Type B pancreatic cell (in vitro differentiated cells): Measurements from ENCODE around the gene METTL17. TPM values are rescaled to one million over a fixed set of nuclear protein-coding genes. Genes with fewer than 3 reads are reported as not detected.
A peak's percentile ranks its signal among the peaks of the same experiment; 100 is the strongest.

ENCODE experiments used
- DNase-seq: peaks from one replicate; pipeline ENCODE4 v3.0.0; 2021; ENCODE audit warnings: mixed read lengths; ENCODE audit not compliant: unreplicated experiment; ENCODE audit errors: extremely low spot score
- H3K27ac Mint-ChIP-seq: 2 replicates; pipeline ENCODE4 v1.8.0; 2021; ENCODE audit warnings: mild to moderate bottlenecking, mixed read lengths
- H3K27me3 Mint-ChIP-seq: 2 replicates; pipeline ENCODE4 v1.8.0; 2021; ENCODE audit warnings: mixed read lengths
- H3K36me3 Mint-ChIP-seq: 2 replicates; pipeline ENCODE4 v1.8.0; 2021; ENCODE audit warnings: mixed read lengths
- H3K4me1 Mint-ChIP-seq: one replicate; pipeline ENCODE4 v1.8.0; 2021; ENCODE audit warnings: mixed read lengths; ENCODE audit not compliant: unreplicated experiment
- H3K4me3 Mint-ChIP-seq: 2 replicates; pipeline ENCODE4 v1.8.0; 2021; ENCODE audit warnings: mild to moderate bottlenecking, mixed read lengths
- H3K9me3 Mint-ChIP-seq: 2 replicates; pipeline ENCODE4 v1.8.0; 2021; ENCODE audit warnings: mixed read lengths
- total RNA-seq: library from RNA; stranded (reverse); gene quantifications from 2 replicates; pipeline ENCODE4 v1.2.1, GENCODE V29; 2021; ENCODE audit warnings: low replicate concordance
- TF ChIP-seq, protein P1 (sequence below): fragments of 200-600 bp; sonication (generic); conservative IDR thresholded peaks from 2 replicates; pipeline ENCODE4 v1.5.0; 2021; ENCODE audit warnings: antibody characterized with exemption, mild to moderate bottlenecking

METTL17 gene
- total RNA-seq, 1 donor from 2014 or later: 88.1 TPM

DNA sequence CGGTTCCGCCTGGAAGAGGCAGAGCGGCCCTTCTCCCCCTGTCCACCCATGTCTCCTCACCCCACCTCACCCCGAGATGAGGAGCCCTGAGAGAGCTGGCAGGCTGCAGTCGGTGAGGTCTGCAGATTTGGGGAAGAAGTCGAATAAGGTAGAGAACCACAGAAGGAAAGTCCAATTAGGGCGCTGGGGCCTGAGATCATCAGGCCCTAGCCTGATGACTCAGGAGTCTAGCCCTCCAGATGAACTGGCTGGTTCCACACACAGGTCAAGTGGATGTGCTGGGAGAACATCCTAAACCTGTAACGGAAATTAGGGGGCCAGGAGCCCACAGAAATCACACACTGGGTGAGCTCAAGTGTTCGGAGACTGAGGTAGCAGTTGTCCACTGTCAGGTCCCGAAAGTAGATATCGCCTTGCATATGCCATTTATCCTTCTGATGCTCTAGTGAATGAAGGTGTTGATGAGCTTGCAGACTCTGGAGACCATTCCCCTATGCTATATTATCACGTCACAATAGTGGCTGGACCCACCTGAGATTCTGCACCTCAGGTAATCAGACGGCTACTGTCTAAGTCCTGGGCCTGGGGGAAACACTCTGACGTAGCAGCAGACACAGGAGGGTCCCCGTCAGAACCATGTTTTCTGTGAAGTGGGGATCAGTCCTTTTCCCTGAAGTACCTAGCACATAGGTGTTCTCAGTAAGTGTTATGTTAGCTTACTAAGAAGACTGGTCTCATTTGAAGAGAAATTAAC is 886 bp upstream of the METTL17 start:
- peaks cover 12% of the 10 kb centered on the region for H3K4me1 Mint-ChIP-seq
- peaks cover 14% of the 10 kb centered on the region for H3K36me3 Mint-ChIP-seq
- H3K9me3 Mint-ChIP-seq: no peaks in the 10 kb centered on the region
- peak overlapping the region; percentile 65 for H3K4me3 Mint-ChIP-seq
- H3K27ac Mint-ChIP-seq: peak overlapping the region; percentile 95
- TF ChIP-seq, protein P1, sequence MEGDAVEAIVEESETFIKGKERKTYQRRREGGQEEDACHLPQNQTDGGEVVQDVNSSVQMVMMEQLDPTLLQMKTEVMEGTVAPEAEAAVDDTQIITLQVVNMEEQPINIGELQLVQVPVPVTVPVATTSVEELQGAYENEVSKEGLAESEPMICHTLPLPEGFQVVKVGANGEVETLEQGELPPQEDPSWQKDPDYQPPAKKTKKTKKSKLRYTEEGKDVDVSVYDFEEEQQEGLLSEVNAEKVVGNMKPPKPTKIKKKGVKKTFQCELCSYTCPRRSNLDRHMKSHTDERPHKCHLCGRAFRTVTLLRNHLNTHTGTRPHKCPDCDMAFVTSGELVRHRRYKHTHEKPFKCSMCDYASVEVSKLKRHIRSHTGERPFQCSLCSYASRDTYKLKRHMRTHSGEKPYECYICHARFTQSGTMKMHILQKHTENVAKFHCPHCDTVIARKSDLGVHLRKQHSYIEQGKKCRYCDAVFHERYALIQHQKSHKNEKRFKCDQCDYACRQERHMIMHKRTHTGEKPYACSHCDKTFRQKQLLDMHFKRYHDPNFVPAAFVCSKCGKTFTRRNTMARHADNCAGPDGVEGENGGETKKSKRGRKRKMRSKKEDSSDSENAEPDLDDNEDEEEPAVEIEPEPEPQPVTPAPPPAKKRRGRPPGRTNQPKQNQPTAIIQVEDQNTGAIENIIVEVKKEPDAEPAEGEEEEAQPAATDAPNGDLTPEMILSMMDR: no peak
- peaks cover 15% of the 10 kb centered on the region for H3K27me3 Mint-ChIP-seq
- DNase-seq: no peak

DNA sequence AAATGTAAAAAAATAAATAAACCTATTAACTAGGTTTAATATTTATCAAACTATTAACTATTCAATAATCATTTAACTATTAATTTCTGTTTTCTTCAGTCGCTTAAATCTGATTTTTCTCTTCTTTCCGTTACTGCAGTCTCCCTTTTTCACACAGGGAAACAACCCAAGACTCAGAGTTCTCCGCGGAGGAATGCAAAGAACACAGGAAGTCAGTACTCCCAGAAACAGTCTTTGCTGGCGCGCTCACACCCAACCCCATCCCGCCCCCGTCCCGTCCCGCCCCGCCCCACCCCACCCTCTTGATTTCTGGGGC is 351 bp upstream of the METTL17 start:
- H3K4me3 Mint-ChIP-seq: peak overlapping the region; percentile 91
- peaks cover 17% of the 10 kb centered on the region for H3K36me3 Mint-ChIP-seq
- peak overlapping the region; percentile 95 for H3K27ac Mint-ChIP-seq
- peaks cover 11% of the 10 kb centered on the region for H3K27me3 Mint-ChIP-seq
- H3K9me3 Mint-ChIP-seq: no peaks in the 10 kb centered on the region
- peaks cover 12% of the 10 kb centered on the region for H3K4me1 Mint-ChIP-seq
- TF ChIP-seq, protein P1: no peak
- no peak for DNase-seq

DNA sequence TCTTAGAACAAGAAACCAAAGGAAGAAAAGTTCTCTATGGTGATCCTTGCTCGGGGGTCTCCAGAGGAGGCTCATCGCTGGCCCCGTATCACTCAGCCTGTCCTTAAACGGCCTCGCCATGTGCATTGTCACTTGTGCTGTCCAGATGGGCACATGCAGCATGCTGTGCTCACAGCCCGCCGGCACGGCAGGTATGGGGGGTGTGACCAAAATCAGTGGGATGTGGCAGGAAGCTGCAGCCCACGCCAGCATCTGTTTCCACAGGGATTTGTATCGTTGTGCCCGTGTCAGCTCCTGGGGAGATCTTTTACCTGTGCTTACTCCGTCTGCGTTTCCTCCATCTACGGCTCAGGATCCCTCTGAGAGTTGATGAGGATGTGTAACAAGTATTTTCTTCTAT is 6.7 kb downstream of the METTL17 start:
- Mint-ChIP-seq H3K27me3 (no peaks in the 10 kb centered on the region), H3K36me3 (peaks cover 25% of the 10 kb centered on the region), H3K27ac (no peak overlapping the region), H3K9me3 (no peaks in the 10 kb centered on the region), H3K4me3 (no peak overlapping the region), H3K4me1 (peaks cover 17% of the 10 kb centered on the region)
- DNase-seq: no peak
- TF ChIP-seq, protein P1: no peak

DNA sequence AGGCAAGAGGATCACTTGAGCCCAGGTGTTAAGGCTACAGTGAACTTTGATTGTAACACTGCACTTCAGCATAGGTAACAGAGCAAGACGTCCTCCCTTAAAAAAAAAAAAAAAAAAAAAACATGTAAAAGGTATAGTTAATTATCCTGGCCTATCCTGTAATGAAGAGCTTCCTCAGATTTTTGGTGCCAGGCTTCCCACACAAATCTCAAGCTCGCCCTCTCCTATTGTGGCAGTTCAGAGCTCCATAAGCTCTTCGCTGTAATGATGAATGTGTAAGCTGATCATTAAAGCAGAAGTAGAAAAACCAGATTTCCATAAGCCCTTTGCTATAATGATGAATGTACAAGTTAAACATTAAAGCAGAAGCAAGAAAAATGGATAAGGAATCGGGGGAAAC is 7.3 kb downstream of the METTL17 start:
- Mint-ChIP-seq H3K27ac (peak overlapping the region; percentile 96), H3K9me3 (no peaks in the 10 kb centered on the region), H3K4me3 (peak overlapping the region; percentile 84), H3K36me3 (peaks cover 21% of the 10 kb centered on the region), H3K4me1 (peaks cover 17% of the 10 kb centered on the region), H3K27me3 (no peaks in the 10 kb centered on the region)
- no peak for DNase-seq
- TF ChIP-seq, protein P1: no peak

DNA sequence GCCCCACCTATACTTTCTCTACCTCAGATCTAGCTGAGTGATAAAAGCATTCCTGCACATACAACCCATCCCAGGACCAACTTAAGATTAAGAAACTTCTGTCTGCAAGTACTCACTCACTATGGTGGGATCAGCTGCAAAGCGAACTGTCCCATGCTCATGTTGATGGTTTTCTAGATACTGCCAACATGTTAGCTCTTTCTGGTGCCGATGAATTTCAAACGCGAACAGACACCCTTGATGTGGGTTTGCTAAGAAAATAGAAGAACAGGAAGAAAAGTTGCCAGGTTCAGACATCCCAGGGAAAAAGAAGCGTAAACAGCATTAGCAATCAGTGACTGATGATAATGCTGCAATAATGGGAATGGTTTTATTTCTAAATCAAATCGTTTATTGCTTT is 7.8 kb downstream of the METTL17 start:
- H3K27ac Mint-ChIP-seq: peak overlapping the region; percentile 96
- H3K9me3 Mint-ChIP-seq: no peaks in the 10 kb centered on the region
- peaks cover 17% of the 10 kb centered on the region for H3K4me1 Mint-ChIP-seq
- DNase-seq: no peak
- H3K36me3 Mint-ChIP-seq: peaks cover 21% of the 10 kb centered on the region
- peak overlapping the region; percentile 84 for H3K4me3 Mint-ChIP-seq
- no peaks in the 10 kb centered on the region for H3K27me3 Mint-ChIP-seq
- TF ChIP-seq, protein P1: no peak

DNA sequence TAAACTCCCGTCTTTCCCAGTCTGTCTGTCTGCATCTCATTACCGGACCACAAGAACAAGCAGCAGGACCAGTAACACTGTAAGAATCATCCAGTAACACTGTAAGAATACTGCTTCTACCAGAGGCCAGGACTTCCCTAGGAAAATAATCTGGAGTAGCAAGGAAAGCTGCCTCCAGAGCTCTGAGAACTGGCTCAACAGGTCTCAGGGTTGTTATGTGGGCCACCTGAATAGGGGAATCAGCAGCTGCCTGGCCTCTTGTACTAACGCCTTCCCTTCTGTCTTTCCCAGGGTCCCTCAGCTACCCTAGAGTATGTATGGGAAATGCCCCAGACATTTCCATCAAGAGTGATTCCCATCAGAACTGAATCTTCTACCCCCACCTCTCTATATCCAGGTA is 8.4 kb downstream of the METTL17 start:
- Mint-ChIP-seq H3K9me3 (no peaks in the 10 kb centered on the region), H3K27me3 (no peaks in the 10 kb centered on the region), H3K4me3 (peak overlapping the region; percentile 84), H3K36me3 (peaks cover 18% of the 10 kb centered on the region), H3K4me1 (peaks cover 17% of the 10 kb centered on the region), H3K27ac (peak overlapping the region; percentile 96)
- TF ChIP-seq, protein P1: no peak
- no peak for DNase-seq
